ENCODE data around the gene FBXO7.

FBXO7 gene

DNA sequence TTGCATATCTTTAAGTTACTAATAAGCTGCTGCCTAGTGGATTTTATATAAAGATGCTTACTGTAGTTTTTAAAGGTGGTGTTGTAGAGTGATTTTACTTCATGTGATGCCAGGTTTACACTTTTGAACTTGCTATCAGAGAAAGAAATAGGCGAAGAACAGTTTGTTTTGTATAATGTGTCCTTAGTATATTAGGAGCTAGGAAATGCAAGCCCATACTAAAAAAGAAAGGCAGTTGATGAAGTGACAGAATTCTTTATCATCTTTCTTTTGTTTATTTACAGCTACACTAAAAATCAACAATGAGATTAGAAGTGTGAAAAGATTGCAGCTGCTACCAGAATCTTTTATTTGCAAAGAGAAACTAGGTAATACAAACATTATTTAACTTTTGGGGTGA is 12.8 kb downstream of the FBXO7 start:
- Histone ChIP-seq H3K4me3 (ENCODE audit: low read length) (no peak overlapping the region), H3K27ac (ENCODE audit: low read length) (no peak overlapping the region), H3K9me3 (replicated peaks; ENCODE audit: insufficient read depth, low read length) (no peaks in the 10 kb centered on the region), H3K27me3 (replicated peaks; ENCODE audit: insufficient read depth, low read length) (no peaks in the 10 kb centered on the region), H3K4me2 (ENCODE audit: low read depth, low read length) (no peak overlapping the region), H3F3A (ENCODE audit: insufficient read depth, low read length) (no peaks in the 10 kb centered on the region), H3K4me1 (ENCODE audit: low read length) (no peaks in the 10 kb centered on the region), H2AFZ (ENCODE audit: low read length) (no peak overlapping the region), H3K36me3 (replicated peaks; ENCODE audit: insufficient read depth, low read length) (peaks cover 21% of the 10 kb centered on the region), H3K79me2 (ENCODE audit: low read length) (peaks cover 26% of the 10 kb centered on the region), H4K20me1 (ENCODE audit: insufficient read depth, low read length) (peaks cover 11% of the 10 kb centered on the region; the same call in 1 of the 2 replicates), H3K9me2 (replicated peaks; ENCODE audit: insufficient read depth, low read length) (no peaks in the 10 kb centered on the region), H3K9ac (ENCODE audit: low read length) (no peak overlapping the region)
- TF ChIP-seq, protein P1, sequence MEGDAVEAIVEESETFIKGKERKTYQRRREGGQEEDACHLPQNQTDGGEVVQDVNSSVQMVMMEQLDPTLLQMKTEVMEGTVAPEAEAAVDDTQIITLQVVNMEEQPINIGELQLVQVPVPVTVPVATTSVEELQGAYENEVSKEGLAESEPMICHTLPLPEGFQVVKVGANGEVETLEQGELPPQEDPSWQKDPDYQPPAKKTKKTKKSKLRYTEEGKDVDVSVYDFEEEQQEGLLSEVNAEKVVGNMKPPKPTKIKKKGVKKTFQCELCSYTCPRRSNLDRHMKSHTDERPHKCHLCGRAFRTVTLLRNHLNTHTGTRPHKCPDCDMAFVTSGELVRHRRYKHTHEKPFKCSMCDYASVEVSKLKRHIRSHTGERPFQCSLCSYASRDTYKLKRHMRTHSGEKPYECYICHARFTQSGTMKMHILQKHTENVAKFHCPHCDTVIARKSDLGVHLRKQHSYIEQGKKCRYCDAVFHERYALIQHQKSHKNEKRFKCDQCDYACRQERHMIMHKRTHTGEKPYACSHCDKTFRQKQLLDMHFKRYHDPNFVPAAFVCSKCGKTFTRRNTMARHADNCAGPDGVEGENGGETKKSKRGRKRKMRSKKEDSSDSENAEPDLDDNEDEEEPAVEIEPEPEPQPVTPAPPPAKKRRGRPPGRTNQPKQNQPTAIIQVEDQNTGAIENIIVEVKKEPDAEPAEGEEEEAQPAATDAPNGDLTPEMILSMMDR (IDR thresholded peaks at IDR 0.05; ENCODE audit: low read length) = no peak
- TF ChIP-seq EZH2 (optimal IDR thresholded peaks at IDR 0.05; ENCODE audit: low read depth, low read length) (no peak), EZH2phosphoT487 (IDR thresholded peaks at IDR 0.05; ENCODE audit: low read length) (no peak)
- no peak for DNase-seq

GRCh38 chr22:32489377-32489776 is 14.8 kb downstream of the FBXO7 start:
- no peak overlapping the region for H3K4me3 ChIP-seq (ENCODE audit: low read length)
- no peak overlapping the region for H2AFZ ChIP-seq (ENCODE audit: low read length)
- H3F3A ChIP-seq (ENCODE audit: insufficient read depth, low read length) = no peaks in the 10 kb centered on the region
- H4K20me1 ChIP-seq (ENCODE audit: insufficient read depth, low read length) = no peaks in the 10 kb centered on the region
- peaks cover 7% of the 10 kb centered on the region for H3K79me2 ChIP-seq (ENCODE audit: low read length)
- H3K4me2 ChIP-seq (ENCODE audit: low read depth, low read length) = no peak overlapping the region
- H3K9me3 ChIP-seq (replicated peaks; ENCODE audit: insufficient read depth, low read length) = no peaks in the 10 kb centered on the region
- TF ChIP-seq, protein P1 (IDR thresholded peaks at IDR 0.05; ENCODE audit: low read length) = no peak
- no peaks in the 10 kb centered on the region for H3K9me2 ChIP-seq (replicated peaks; ENCODE audit: insufficient read depth, low read length)
- H3K27me3 ChIP-seq (replicated peaks; ENCODE audit: insufficient read depth, low read length) = no peaks in the 10 kb centered on the region
- no peak overlapping the region for H3K9ac ChIP-seq (ENCODE audit: low read length)
- no peak overlapping the region for H3K27ac ChIP-seq (ENCODE audit: low read length)
- no peaks in the 10 kb centered on the region for H3K4me1 ChIP-seq (ENCODE audit: low read length)
- DNase-seq = no peak
- H3K36me3 ChIP-seq (replicated peaks; ENCODE audit: insufficient read depth, low read length) = peaks cover 26% of the 10 kb centered on the region

GRCh38 chr22:32490279-32490678 is 15.7 kb downstream of the FBXO7 start:
- no peak overlapping the region for H3K27ac ChIP-seq (ENCODE audit: low read length)
- H3K79me2 ChIP-seq (ENCODE audit: low read length) = 0 out of 2 replicates have a peak, but pooled peaks cover 4% of the 10 kb centered on the region
- no peak overlapping the region for H3K4me3 ChIP-seq (ENCODE audit: low read length)
- no peak overlapping the region for H3K4me2 ChIP-seq (ENCODE audit: low read depth, low read length)
- no peak overlapping the region for H3K9ac ChIP-seq (ENCODE audit: low read length)
- H3F3A ChIP-seq (ENCODE audit: insufficient read depth, low read length) = no peaks in the 10 kb centered on the region
- TF ChIP-seq EZH2phosphoT487 (IDR thresholded peaks at IDR 0.05; ENCODE audit: low read length) = no peak
- H4K20me1 ChIP-seq (ENCODE audit: insufficient read depth, low read length) = no peaks in the 10 kb centered on the region
- no peak for DNase-seq
- H3K4me1 ChIP-seq (ENCODE audit: low read length) = no peaks in the 10 kb centered on the region
- H3K36me3 ChIP-seq (replicated peaks; ENCODE audit: insufficient read depth, low read length) = peaks cover 24% of the 10 kb centered on the region
- H3K9me2 ChIP-seq (replicated peaks; ENCODE audit: insufficient read depth, low read length) = no peaks in the 10 kb centered on the region
- H2AFZ ChIP-seq (ENCODE audit: low read length) = no peak overlapping the region
- H3K9me3 ChIP-seq (replicated peaks; ENCODE audit: insufficient read depth, low read length) = no peaks in the 10 kb centered on the region
- H3K27me3 ChIP-seq (replicated peaks; ENCODE audit: insufficient read depth, low read length) = no peaks in the 10 kb centered on the region

- Histone ChIP-seq H3K27me3 (replicated peaks; ENCODE audit: insufficient read depth, low read length) (no peaks in the 10 kb centered on the region), H3K27ac (ENCODE audit: low read length) (no peak overlapping the region), H3K79me2 (ENCODE audit: low read length) (no peaks in the 10 kb centered on the region), H3K9ac (ENCODE audit: low read length) (no peak overlapping the region), H3K4me2 (ENCODE audit: low read depth, low read length) (no peak overlapping the region), H2AFZ (ENCODE audit: low read length) (no peak overlapping the region), H3K9me3 (replicated peaks; ENCODE audit: insufficient read depth, low read length) (no peaks in the 10 kb centered on the region), H3K36me3 (replicated peaks; ENCODE audit: insufficient read depth, low read length) (peaks cover 18% of the 10 kb centered on the region; the same call in 1 of the 2 replicates), H3K4me1 (ENCODE audit: low read length) (no peaks in the 10 kb centered on the region), H3K9me2 (replicated peaks; ENCODE audit: insufficient read depth, low read length) (no peaks in the 10 kb centered on the region), H3K4me3 (ENCODE audit: low read length) (no peak overlapping the region), H4K20me1 (ENCODE audit: insufficient read depth, low read length) (no peaks in the 10 kb centered on the region), H3F3A (ENCODE audit: insufficient read depth, low read length) (no peaks in the 10 kb centered on the region)
- DNase-seq = no peak
- TF ChIP-seq EZH2 (optimal IDR thresholded peaks at IDR 0.05; ENCODE audit: low read depth, low read length) (no peak), EZH2phosphoT487 (IDR thresholded peaks at IDR 0.05; ENCODE audit: low read length) (no peak)
- TF ChIP-seq, protein P1 (IDR thresholded peaks at IDR 0.05; ENCODE audit: low read length) = no peak
Measured at GRCh38 chr22:32492111-32492510, 17.5 kb downstream of the FBXO7 start.

Measured in MM.1S (cell line).